Activated CD8-positive, alpha-beta memory T cell treated with anti-CD3 and anti-CD28 coated beads for 4 hours (primary cell): ENCODE measurements around the gene FRMD1.

ENCODE experiments used
- DNase-seq, 2 donors: peaks; one replicate each; pipeline ENCODE4 v3.0.0-alpha.2; 2020; ENCODE audit warnings: low read depth in 2 of 2

FRMD1 gene

GRCh38 chr6:168055696-168056489, 23.1 kb downstream of the FRMD1 start:
- DNase-seq = no peak

DNA sequence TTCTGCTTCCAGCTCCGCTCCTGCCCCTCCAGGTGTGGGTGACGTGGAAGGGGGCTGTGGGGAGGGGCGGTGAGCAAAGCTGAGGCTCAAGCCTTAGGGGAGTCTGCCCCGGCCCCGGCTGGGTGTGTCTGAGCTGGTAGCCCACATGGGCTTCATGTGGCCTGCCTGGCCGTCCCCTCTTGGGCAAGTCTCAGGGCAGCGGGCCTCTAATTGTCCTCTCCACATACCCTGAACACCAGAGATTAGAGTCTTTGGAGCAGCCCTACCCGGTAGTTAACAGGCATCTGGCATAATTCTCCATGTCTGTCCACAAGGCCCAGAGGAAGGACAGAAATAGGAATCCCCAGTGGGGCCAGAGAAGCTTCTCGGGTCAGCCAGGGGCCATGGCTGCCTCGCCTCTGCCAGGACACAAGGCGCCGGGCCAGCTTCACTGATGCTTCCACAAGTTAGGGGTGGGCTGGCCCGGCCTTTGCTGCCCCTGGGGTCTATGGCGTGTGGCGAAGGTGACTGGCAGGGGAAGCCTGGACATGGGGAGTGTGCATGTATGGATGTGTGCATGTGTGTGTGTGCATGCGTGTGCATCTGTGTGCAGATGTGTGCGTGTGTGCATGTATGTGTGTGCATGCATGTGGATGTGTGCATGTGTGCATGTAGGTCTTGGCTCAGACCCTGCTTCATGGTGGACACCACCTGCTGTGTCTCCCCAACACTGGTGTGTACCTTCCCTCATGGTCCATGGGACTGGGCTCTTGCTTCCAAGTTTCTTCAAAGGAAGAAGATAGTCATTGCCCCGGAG, 24.0 kb downstream of the FRMD1 start:
- no peak for DNase-seq

DNA sequence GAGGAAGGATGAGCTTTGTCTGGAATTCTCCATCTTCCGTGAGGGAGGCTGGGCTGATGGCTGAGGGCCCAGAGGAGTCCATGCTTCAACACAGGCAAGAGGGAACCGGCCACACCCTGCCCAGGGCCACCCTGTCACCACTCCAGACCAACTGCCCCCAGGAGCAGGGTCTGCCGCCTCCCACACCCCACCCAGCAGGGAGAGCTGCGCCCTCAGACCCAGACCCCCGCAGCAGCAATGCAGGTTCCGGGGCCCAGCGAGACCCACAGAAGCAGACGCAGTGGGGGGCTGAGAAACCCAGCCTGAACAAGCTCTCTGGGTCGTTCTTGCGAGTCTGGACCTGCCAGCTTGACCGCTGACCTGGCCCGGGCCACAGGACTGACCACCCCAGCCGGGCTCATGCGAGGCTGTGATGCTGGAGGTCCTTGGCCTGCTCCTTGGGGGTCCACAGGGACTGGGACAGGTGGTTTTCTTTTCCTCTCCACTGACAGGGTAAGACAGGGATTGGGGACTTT, 25.0 kb downstream of the FRMD1 start:
- DNase-seq = no peak

DNA sequence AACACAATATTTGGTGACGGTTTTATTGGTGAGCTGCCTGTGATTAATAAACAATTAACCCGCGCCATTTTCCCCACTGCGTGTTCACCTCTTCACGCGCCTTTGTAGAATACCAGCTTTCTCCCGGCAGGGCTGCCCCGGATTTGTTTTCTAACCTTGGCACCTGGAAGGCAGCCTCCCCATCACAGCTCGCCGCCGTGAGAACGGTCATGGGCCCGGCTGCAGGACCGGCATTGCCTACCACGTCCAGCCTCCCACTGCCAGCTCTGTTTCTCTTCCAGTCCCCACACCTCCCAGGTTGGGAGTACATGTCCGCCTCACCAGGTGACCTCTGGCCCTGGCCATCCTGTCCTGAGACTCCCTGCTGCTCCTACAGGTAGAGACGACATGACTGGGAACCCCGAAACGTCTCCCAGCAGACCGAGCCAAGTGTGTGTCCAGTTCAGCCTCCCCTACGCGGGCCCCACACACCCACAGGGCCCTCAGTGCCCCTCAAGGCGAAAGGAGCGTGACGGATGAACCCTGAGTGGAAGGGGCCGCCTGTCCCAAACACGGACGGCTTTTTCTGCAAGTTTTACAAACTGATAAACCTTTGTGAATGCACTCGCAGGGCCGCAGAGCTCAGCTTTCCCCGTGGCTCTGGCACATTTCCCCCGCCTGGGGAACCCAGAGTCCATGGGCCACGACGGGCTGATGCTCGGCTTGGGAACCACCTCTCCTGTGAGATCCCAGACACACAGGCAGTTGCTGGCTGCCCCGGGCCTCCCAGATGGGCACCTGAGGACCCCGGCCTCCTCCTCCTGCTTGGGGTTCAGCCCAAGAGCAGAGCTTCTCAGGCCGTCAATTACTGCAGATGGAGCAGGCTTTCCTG, 25.7 kb downstream of the FRMD1 start:
- no peak for DNase-seq

- DNase-seq = no peak
Observed at GRCh38 chr6:168052291-168052891, 26.6 kb downstream of the FRMD1 start.

- no peak for DNase-seq
Observed at GRCh38 chr6:168051648-168052047, 27.4 kb downstream of the FRMD1 start.

DNA sequence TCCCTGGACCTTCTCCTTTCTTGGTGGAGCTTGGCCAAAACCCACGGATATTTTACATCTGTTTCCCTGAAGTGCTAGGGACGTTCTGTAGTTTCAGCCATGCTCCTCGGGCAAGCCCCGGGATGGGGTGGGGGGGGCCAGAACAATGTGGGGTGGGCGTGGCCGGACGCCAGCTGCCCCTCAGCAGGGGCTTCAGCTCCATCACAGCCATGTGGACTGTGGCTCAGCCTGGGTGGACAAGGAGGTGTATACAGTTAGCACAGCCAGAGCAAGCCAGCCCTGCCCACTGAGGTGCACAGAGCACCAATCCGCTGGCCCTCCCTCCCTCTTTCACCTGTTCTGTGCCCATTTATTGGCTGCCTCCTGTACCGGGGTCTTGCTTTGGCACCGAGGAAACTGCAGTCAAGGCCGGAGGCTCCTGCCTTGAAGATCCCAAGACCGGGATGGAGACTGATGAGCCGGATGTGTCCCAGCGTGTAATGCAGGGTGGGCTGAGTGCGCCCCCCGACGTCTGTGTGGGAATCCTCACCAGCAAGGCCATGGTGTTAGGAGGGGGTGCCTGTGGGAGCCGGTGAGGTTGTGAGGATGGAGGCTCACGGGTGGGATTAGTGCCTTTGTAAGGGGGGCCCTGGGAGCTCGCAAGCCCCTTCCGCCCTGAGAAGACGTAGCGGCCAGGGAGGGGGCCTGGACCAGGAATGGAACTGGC, 28.0 kb downstream of the FRMD1 start:
- DNase-seq = no peak

DNA sequence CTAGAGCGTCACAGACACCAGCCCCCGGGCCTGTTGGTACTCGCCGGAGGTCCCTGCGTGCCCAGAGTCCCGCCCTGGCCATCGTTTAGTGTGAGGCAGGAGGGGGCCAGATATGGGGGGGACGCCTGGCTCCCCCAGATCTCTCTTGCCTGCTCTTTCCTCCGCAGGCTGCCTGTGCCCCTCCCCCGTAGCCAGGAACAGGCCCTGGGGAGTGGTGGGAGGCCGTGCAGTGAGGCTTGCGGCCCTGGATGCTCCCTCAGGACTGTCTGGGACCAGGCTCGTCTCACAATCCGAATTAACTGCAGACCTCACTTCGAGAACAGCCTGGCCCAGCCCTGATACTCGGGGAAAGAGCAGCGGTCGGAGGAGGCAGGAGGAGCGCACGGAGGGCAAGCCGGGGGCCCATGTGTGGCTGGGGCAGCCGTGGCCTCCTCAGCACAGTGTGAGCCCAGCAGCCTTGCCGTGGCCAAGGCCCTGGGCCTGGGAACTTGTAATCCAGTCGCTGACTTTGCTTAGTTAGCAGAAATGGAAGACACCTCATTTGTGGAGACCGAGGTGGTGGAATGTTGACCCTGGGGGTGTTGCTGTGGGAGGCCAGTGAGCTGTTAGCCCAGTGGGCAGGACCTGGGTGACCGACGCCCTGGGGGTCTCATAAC, 28.7 kb downstream of the FRMD1 start:
- no peak for DNase-seq

GRCh38 chr6:168049706-168050224, 29.2 kb downstream of the FRMD1 start:
- DNase-seq = no peak

- no peak for DNase-seq
Observed at GRCh38 chr6:168049277-168049676, 29.7 kb downstream of the FRMD1 start.

- no peak for DNase-seq
Observed at GRCh38 chr6:168048724-168049025, 30.3 kb downstream of the FRMD1 start.

DNA sequence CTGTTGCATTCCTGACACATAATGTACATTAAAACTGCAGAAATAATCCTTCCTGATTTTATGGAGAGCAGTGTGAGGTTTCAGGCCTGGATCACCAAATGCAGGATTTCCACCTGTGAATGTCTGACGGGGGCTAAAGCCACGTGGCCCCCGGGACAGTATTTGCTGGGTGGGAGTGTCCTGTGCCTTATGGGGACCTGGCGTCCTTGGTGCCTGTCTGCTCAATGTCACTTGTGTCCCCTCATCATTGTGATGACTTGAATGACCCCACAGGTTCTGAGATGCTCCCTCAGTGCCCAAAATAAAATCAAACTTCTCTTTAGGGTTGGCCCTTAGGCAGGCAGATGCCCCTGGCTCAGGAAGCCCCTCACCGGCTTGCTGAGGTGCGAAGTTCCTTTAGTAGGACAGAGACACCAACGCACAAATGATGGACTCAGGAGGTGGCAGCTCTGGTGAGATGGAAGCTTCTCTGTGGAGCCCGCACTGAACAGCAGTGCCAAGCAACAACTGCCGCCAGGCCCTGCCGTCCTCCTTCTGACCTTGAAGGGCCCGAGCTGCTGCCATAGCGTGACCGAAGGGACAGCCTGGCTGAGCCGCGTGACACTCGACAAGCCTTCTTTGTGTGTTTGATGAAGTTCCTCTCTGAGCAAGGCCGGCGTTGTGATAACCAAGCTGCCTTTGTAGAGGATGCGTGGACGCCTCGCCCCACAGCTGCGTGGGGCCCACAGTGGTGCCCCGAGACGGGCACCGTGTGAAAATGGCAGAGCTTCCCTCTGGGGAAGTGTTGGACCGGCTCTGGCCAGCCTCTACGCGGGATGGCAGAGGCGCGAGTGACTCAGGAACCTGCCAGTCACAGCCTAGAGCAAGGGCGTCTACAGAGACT, 30.9 kb downstream of the FRMD1 start:
- DNase-seq = no peak

DNA sequence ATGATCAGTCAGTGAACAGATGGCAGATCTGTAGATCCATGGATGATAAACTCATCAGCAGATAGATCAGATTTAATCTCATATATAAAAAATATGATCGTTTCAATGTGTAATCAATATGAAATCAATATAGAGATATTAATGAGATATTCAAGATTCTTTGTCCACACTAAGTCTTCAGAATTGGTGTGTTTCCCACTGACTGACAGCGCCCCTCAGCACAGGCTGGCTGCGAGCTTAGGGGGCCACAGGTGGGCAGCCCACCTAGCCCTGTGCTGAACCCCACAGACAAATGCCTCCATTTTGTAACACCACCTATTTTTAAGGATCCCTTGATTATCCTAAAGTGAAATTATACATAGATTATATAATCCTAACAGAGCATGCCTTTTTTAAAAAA, 32.3 kb downstream of the FRMD1 start:
- no peak for DNase-seq

GRCh38 chr6:168045706-168046620, 33.0 kb downstream of the FRMD1 start:
- DNase-seq = no peak

DNA sequence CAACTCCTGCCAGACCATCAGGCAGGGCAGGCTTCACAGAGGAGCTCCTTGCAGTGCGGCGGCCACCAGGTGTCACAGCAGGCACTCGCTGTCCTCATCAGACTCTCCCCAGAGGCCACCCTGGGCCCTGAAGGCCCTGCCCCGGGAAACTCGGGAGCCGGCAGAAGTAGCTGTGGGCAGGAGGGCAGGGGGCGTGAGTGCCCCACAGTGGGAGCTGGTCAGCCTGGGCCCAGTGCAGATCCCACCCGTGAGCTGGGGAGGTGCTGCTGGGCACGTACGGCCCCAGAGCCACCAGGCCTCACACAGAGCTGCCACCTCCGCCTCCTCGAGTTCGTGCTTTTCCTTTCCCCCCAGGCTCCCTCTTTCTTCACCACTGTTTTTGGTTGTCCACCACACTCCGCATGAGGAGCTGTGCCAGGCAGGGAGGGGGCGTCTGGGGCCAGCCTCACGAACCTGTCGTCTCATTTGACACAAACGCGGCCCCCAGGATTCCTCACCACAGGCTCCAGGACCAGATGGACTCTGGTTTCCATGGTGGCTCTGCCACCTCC, 33.8 kb downstream of the FRMD1 start:
- DNase-seq = no peak

- no peak for DNase-seq
Observed at GRCh38 chr6:168044521-168045130, 34.4 kb downstream of the FRMD1 start.

GRCh38 chr6:168043848-168044415, 35.1 kb downstream of the FRMD1 start:
- DNase-seq = no peak
